Measurements from ENCODE around the gene MOB3A.

Gene MOB3A

GRCh38 chr19:2055931-2056836, 39.9 kb downstream of the MOB3A start:
- DNase-seq (ENCODE audit: low read depth) = no peak
- TF ChIP-seq, protein P1, sequence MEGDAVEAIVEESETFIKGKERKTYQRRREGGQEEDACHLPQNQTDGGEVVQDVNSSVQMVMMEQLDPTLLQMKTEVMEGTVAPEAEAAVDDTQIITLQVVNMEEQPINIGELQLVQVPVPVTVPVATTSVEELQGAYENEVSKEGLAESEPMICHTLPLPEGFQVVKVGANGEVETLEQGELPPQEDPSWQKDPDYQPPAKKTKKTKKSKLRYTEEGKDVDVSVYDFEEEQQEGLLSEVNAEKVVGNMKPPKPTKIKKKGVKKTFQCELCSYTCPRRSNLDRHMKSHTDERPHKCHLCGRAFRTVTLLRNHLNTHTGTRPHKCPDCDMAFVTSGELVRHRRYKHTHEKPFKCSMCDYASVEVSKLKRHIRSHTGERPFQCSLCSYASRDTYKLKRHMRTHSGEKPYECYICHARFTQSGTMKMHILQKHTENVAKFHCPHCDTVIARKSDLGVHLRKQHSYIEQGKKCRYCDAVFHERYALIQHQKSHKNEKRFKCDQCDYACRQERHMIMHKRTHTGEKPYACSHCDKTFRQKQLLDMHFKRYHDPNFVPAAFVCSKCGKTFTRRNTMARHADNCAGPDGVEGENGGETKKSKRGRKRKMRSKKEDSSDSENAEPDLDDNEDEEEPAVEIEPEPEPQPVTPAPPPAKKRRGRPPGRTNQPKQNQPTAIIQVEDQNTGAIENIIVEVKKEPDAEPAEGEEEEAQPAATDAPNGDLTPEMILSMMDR (conservative IDR thresholded peaks at IDR 0.05; ENCODE audit: low read depth, low read length) = peak; percentile 17
- no peak overlapping the region for H3K4me3 ChIP-seq (ENCODE audit: low read length)

DNA sequence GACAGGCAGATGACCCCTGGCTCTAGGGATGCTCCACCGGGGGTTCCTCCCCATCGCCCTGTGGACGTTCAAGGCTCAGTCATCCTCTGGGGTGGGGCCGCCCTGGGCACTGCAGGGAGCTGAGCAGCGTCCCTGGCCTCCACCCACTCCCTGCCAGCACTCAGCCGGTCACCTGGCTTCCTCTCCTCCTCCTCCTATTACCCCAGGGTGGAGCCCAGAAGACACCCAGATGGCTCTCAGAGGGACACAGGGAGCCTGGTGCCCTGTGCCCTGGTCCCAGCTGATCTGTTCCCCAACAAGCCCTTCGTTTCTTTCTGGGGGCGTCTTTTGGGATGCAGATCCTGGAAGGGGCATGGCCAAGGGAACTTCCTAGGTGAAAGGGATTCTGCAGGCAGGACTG, 41.4 kb downstream of the MOB3A start:
- DNase-seq (ENCODE audit: low read depth) = no peak
- TF ChIP-seq, protein P1 (conservative IDR thresholded peaks at IDR 0.05; ENCODE audit: low read depth, low read length) = no peak
- no peak overlapping the region for H3K4me3 ChIP-seq (ENCODE audit: low read length)

GRCh38 chr19:2053601-2054389, 42.3 kb downstream of the MOB3A start:
- TF ChIP-seq, protein P1 (conservative IDR thresholded peaks at IDR 0.05; ENCODE audit: low read depth, low read length) = no peak
- H3K4me3 ChIP-seq (ENCODE audit: low read length) = no peak overlapping the region
- no peak for DNase-seq (ENCODE audit: low read depth)

- TF ChIP-seq, protein P1 (conservative IDR thresholded peaks at IDR 0.05; ENCODE audit: low read depth, low read length) = no peak
- H3K4me3 ChIP-seq (ENCODE audit: low read length) = no peak overlapping the region
- no peak for DNase-seq (ENCODE audit: low read depth)
These were observed 44.1 kb downstream of the MOB3A start for GRCh38 chr19:2051773-2052704.

- no peak for DNase-seq (ENCODE audit: low read depth)
- TF ChIP-seq, protein P1 (conservative IDR thresholded peaks at IDR 0.05; ENCODE audit: low read depth, low read length) = peak; percentile 39
- peak within 1 kb of the TSS; percentile 89 for H3K4me3 ChIP-seq (ENCODE audit: low read length)
These were observed 44.9 kb downstream of the MOB3A start, which contains the start of gene MKNK2 for GRCh38 chr19:2050991-2051772. TSS of gene MKNK2 (minus strand) at chr19:2051244. CDS start at chr19:2050851, 393 bp downstream.
